ENCODE measurements around the gene CADM3. TPM values are rescaled to one million over a fixed set of nuclear protein-coding genes. Genes with fewer than 3 reads are reported as not detected.

CADM3 gene
- total RNA-seq, 2 experiments from 2014 or later = not detected

DNA sequence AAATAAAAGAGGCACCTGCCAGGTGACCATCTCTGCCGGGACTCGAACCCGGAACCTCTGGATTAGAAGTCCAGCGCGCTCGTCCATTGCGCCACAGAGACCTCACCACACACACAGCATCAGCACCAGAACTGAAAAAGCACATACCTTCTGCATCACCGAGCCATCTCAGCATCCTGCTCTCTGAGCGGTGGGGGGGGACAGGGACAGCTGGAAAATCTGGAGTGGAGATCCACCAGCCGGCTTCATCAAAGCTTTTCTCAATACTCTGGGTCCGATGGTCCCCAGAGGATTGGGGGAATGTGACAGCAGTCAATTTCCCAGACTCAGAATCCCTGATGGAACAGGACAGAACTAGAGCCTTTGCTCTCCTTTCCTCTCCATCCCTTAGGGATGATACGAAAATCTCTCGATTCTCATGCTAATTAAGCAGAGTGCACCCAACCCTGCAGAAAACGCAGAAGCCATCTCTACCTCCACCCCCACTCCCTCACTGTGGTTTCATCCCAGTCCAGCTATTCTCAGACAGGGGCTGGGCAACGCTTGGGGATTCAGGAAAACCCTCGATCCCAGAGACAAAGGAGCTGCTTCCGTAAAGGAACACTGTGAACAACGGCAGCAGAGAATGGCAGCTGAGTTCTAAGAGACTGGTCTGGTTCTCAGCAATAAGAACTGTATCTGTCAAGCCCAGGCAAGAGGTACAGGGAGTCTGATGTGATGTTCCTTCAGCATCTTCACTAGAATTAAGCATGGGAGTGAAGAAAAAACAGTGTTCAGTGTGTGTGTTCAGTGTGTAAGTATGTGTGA is 29.6 kb upstream of the CADM3 start:
- no peaks in the 10 kb centered on the region for H3K4me1 ChIP-seq (ENCODE audit: insufficient read depth, low read length, poor library complexity, severe bottlenecking)
- no peaks in the 10 kb centered on the region for H4K20me1 ChIP-seq (ENCODE audit: insufficient read depth, low read length)
- H3K36me3 ChIP-seq (ENCODE audit: insufficient read depth, low read length) = no peaks in the 10 kb centered on the region
- no peaks in the 10 kb centered on the region for H3K9me3 ChIP-seq (ENCODE audit: low read length)
- CTCF ChIA-PET (ENCODE audit: unreplicated experiment) = no interaction called here
- no peak for TF ChIP-seq EZH2phosphoT487 (IDR thresholded peaks at IDR 0.05; ENCODE audit: borderline replicate concordance, low read depth, low read length)
- TF ChIP-seq, protein P1, sequence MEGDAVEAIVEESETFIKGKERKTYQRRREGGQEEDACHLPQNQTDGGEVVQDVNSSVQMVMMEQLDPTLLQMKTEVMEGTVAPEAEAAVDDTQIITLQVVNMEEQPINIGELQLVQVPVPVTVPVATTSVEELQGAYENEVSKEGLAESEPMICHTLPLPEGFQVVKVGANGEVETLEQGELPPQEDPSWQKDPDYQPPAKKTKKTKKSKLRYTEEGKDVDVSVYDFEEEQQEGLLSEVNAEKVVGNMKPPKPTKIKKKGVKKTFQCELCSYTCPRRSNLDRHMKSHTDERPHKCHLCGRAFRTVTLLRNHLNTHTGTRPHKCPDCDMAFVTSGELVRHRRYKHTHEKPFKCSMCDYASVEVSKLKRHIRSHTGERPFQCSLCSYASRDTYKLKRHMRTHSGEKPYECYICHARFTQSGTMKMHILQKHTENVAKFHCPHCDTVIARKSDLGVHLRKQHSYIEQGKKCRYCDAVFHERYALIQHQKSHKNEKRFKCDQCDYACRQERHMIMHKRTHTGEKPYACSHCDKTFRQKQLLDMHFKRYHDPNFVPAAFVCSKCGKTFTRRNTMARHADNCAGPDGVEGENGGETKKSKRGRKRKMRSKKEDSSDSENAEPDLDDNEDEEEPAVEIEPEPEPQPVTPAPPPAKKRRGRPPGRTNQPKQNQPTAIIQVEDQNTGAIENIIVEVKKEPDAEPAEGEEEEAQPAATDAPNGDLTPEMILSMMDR (conservative IDR thresholded peaks at IDR 0.05; ENCODE audit: low read length) = no peak
- H2AFZ ChIP-seq (ENCODE audit: low read length) = no peak overlapping the region
- DNase-seq (ENCODE audit: low spot score) = no peak
- BruUV-seq (replicated peaks) = no TSS peak
- intact Hi-C loops (cut with micrococcal nuclease; ENCODE audit: unreplicated experiment) = no loop called here
- H3K27ac ChIP-seq (ENCODE audit: low read depth, low read length, poor library complexity, severe bottlenecking) = no peak overlapping the region
- no peaks in the 10 kb centered on the region for H3K79me2 ChIP-seq (ENCODE audit: insufficient read depth, low read depth, low read length)
- H3K9me2 ChIP-seq (ENCODE audit: insufficient read depth, low read length) = no peaks in the 10 kb centered on the region
- POLR2A ChIA-PET = no interaction called here
- H3K4me2 ChIP-seq (ENCODE audit: low read length) = no peak overlapping the region
- H3K4me3 ChIP-seq (ENCODE audit: low read depth, low read length, poor library complexity, severe bottlenecking) = no peak overlapping the region

DNA sequence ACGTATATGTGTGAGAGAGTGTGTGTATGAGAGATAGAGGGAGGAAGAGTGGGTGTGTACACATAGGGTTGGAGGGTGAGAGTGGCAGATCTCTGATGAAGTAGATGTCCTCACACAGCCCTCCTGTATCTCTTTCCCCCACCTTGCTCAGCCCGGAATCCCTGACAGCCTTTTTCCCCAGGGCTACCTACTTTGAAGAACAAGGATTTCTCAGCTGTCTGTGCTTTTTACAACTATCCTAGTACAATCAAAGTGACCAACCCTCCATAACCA is 29.1 kb upstream of the CADM3 start:
- Histone ChIP-seq H4K20me1 (ENCODE audit: insufficient read depth, low read length) (no peaks in the 10 kb centered on the region), H3K79me2 (ENCODE audit: insufficient read depth, low read depth, low read length) (no peaks in the 10 kb centered on the region), H3K9me3 (ENCODE audit: low read length) (no peaks in the 10 kb centered on the region), H3K27ac (ENCODE audit: low read depth, low read length, poor library complexity, severe bottlenecking) (no peak overlapping the region), H3K4me2 (ENCODE audit: low read length) (no peak overlapping the region), H3K36me3 (ENCODE audit: insufficient read depth, low read length) (no peaks in the 10 kb centered on the region), H3K4me3 (ENCODE audit: low read depth, low read length, poor library complexity, severe bottlenecking) (no peak overlapping the region), H3K9me2 (ENCODE audit: insufficient read depth, low read length) (no peaks in the 10 kb centered on the region), H3K4me1 (ENCODE audit: insufficient read depth, low read length, poor library complexity, severe bottlenecking) (no peaks in the 10 kb centered on the region), H2AFZ (ENCODE audit: low read length) (no peak overlapping the region)
- ChIA-PET POLR2A (no interaction called here), CTCF (ENCODE audit: unreplicated experiment) (no interaction called here)
- TF ChIP-seq, protein P1 (conservative IDR thresholded peaks at IDR 0.05; ENCODE audit: low read length) = no peak
- no peak for TF ChIP-seq EZH2phosphoT487 (IDR thresholded peaks at IDR 0.05; ENCODE audit: borderline replicate concordance, low read depth, low read length)
- BruUV-seq (replicated peaks) = no TSS peak
- DNase-seq (ENCODE audit: low spot score) = no peak
- intact Hi-C loops (cut with micrococcal nuclease; ENCODE audit: unreplicated experiment) = no loop called here

- H3K36me3 ChIP-seq (ENCODE audit: insufficient read depth, low read length) = no peaks in the 10 kb centered on the region
- no peak overlapping the region for H3K27ac ChIP-seq (ENCODE audit: low read depth, low read length, poor library complexity, severe bottlenecking)
- no peak overlapping the region for H2AFZ ChIP-seq (ENCODE audit: low read length)
- H3K4me2 ChIP-seq (ENCODE audit: low read length) = no peak overlapping the region
- intact Hi-C loops (cut with micrococcal nuclease; ENCODE audit: unreplicated experiment) = no loop called here
- no peaks in the 10 kb centered on the region for H4K20me1 ChIP-seq (ENCODE audit: insufficient read depth, low read length)
- BruUV-seq (replicated peaks) = no TSS peak
- H3K4me3 ChIP-seq (ENCODE audit: low read depth, low read length, poor library complexity, severe bottlenecking) = no peak overlapping the region
- ChIA-PET CTCF (ENCODE audit: unreplicated experiment) (no interaction called here), POLR2A (no interaction called here)
- no peaks in the 10 kb centered on the region for H3K9me3 ChIP-seq (ENCODE audit: low read length)
- H3K4me1 ChIP-seq (ENCODE audit: insufficient read depth, low read length, poor library complexity, severe bottlenecking) = no peaks in the 10 kb centered on the region
- no peaks in the 10 kb centered on the region for H3K9me2 ChIP-seq (ENCODE audit: insufficient read depth, low read length)
- TF ChIP-seq EZH2phosphoT487 (IDR thresholded peaks at IDR 0.05; ENCODE audit: borderline replicate concordance, low read depth, low read length) = no peak
- TF ChIP-seq, protein P1 (conservative IDR thresholded peaks at IDR 0.05; ENCODE audit: low read length) = no peak
- DNase-seq (ENCODE audit: low spot score) = no peak
- no peaks in the 10 kb centered on the region for H3K79me2 ChIP-seq (ENCODE audit: insufficient read depth, low read depth, low read length)
Measured at GRCh38 chr1:159142726-159143510, 28.5 kb upstream of the CADM3 start.

Data from OCI-LY7 (cell line).